Endodermal cell (in vitro differentiated cells): ENCODE data around the gene PLIN1. TPM values are rescaled to one million over a fixed set of nuclear protein-coding genes. Genes with fewer than 3 reads are reported as not detected.
A peak's percentile ranks its signal among the peaks of the same experiment; 100 is the strongest.

ENCODE experiments used
- DNase-seq: peaks from one replicate; pipeline ENCODE4 v3.0.0-alpha.2; 2017
- H3K27ac ChIP-seq: 2 replicates; pipeline ENCODE4 v1.5.1; 2013; ENCODE audit warnings: mild to moderate bottlenecking, low read depth, low read length, moderate library complexity
- H3K27me3 ChIP-seq: 2 replicates; pipeline ENCODE4 v1.6.1; 2013; ENCODE audit warnings: mild to moderate bottlenecking, low read length, moderate library complexity; ENCODE audit not compliant: insufficient read depth, control insufficient read depth, poor library complexity, severe bottlenecking
- H3K36me3 ChIP-seq: 2 replicates; pipeline ENCODE4 v1.7.0; 2013; ENCODE audit warnings: mild to moderate bottlenecking, low read length, moderate library complexity; ENCODE audit not compliant: control insufficient read depth, insufficient read depth
- H3K4me1 ChIP-seq: one replicate; pipeline ENCODE4 v1.7.0; 2013; ENCODE audit warnings: low read length; ENCODE audit not compliant: control insufficient read depth, insufficient read depth
- H3K4me3 ChIP-seq: 2 replicates; pipeline ENCODE4 v1.5.1; 2013; ENCODE audit warnings: mild to moderate bottlenecking, low read length, moderate library complexity
- H3K9ac ChIP-seq: 2 replicates; pipeline ENCODE4 v1.6.1; 2013; ENCODE audit warnings: mild to moderate bottlenecking, low read length, moderate library complexity; ENCODE audit not compliant: poor library complexity, severe bottlenecking; ENCODE audit errors: extremely low read depth
- H3K9me3 ChIP-seq: 2 replicates; pipeline ENCODE4 v1.6.1; 2013; ENCODE audit warnings: mild to moderate bottlenecking, low read length, moderate library complexity; ENCODE audit not compliant: control insufficient read depth
- H3K27ac Mint-ChIP-seq: 2 replicates; pipeline ENCODE4 v1.8.0; 2020; ENCODE audit warnings: mixed read lengths
- H3K27me3 Mint-ChIP-seq: 2 replicates; pipeline ENCODE4 v1.8.0; 2021; ENCODE audit warnings: mild to moderate bottlenecking, mixed read lengths; ENCODE audit not compliant: insufficient read depth
- H3K36me3 Mint-ChIP-seq: 2 replicates; pipeline ENCODE4 v1.8.0; 2020; ENCODE audit warnings: low read depth, mixed read lengths
- H3K4me1 Mint-ChIP-seq: 2 replicates; pipeline ENCODE4 v1.8.0; 2020; ENCODE audit warnings: mixed read lengths
- H3K4me3 Mint-ChIP-seq: 2 replicates; pipeline ENCODE4 v1.8.0; 2020; ENCODE audit warnings: mild to moderate bottlenecking, moderate library complexity, mixed read lengths
- H3K9me3 Mint-ChIP-seq: 2 replicates; pipeline ENCODE4 v1.8.0; 2020; ENCODE audit warnings: mild to moderate bottlenecking, mixed read lengths
- WGBS, 2 experiments: methylation state at CpG; one replicate each; pipeline versions ENCODE4 v1.1.5 to v1.1.7; 2013; ENCODE audit warnings: missing lambda C conversion rate in 2 of 2, mixed read lengths in 1 of 2; ENCODE audit not compliant: insufficient coverage in 1 of 2, insufficient read length in 1 of 2; 5-methylcytosine and 5-hydroxymethylcytosine counted together
- total RNA-seq, 2 donors: library from RNA; stranded (reverse); fragmentation: NEBNext Ultra II Directional in 1 of 2; extraction: Animal tissue kit (Norgen Biotek cat#: 25700) in 1 of 2; gene quantifications; 2 replicates in 1 of 2; 3 replicates in 1 of 2; pipeline ENCODE4 v1.2.1, GENCODE V29; 2021
- TF ChIP-seq, protein P1 (sequence below): fragments of 200-600 bp; sonication (generic); conservative IDR thresholded peaks from 2 replicates; pipeline ENCODE4 v1.5.0; 2021; ENCODE audit warnings: antibody characterized with exemption, mild to moderate bottlenecking

The PLIN1 gene
- total RNA-seq, 2 donors from 2014 or later: 0.11 to 0.22 TPM

DNA sequence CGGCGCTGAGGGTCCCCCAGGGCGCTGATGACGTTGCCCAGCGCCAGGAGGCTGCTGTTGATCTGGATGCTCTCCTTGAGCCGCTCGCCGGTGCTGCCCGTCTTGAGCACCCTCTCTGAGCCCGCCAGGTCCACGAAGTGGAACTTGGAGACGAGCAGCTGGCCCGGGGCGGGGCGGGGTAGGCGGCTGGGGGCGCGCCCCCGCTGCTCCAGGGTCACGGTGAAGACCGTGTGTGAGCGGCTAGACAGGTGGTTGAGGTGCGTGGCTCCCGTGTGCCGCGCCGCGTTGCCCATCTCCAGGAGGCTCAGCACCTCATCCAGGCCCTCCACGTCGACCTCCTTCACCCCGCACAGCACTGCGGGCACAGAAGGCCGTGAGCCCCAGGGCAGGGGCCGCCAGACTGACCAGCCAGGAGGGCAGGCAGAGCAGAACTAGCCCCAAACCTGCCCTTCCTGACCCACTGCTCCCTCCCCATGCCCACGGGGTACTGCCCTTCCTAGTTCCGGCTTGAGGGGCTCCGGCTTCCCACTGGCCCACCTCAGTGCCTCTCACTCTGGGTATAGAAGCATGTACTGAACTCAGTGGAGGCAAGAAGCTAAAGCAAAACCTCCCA, 30.0 kb downstream of the PLIN1 start:
- H3K4me1 Mint-ChIP-seq: no peaks in the 10 kb centered on the region
- 93 to 97% methylated on average over 22 to 37 of the region's 37 CpGs for WGBS, 2 experiments
- TF ChIP-seq, protein P1, sequence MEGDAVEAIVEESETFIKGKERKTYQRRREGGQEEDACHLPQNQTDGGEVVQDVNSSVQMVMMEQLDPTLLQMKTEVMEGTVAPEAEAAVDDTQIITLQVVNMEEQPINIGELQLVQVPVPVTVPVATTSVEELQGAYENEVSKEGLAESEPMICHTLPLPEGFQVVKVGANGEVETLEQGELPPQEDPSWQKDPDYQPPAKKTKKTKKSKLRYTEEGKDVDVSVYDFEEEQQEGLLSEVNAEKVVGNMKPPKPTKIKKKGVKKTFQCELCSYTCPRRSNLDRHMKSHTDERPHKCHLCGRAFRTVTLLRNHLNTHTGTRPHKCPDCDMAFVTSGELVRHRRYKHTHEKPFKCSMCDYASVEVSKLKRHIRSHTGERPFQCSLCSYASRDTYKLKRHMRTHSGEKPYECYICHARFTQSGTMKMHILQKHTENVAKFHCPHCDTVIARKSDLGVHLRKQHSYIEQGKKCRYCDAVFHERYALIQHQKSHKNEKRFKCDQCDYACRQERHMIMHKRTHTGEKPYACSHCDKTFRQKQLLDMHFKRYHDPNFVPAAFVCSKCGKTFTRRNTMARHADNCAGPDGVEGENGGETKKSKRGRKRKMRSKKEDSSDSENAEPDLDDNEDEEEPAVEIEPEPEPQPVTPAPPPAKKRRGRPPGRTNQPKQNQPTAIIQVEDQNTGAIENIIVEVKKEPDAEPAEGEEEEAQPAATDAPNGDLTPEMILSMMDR: no peak
- H3K27ac Mint-ChIP-seq: no peak overlapping the region
- peaks cover 1% of the 10 kb centered on the region for H3K27me3 Mint-ChIP-seq
- Histone ChIP-seq H3K27ac (no peak overlapping the region), H3K9ac (no peak overlapping the region), H3K9me3 (no peaks in the 10 kb centered on the region), H3K36me3 (peaks cover 25% of the 10 kb centered on the region), H3K4me1 (no peaks in the 10 kb centered on the region), H3K27me3 (no peaks in the 10 kb centered on the region), H3K4me3 (no peak overlapping the region)
- H3K9me3 Mint-ChIP-seq: no peaks in the 10 kb centered on the region
- no peak for DNase-seq
- H3K4me3 Mint-ChIP-seq: no peak overlapping the region
- peaks cover 51% of the 10 kb centered on the region for H3K36me3 Mint-ChIP-seq

DNA sequence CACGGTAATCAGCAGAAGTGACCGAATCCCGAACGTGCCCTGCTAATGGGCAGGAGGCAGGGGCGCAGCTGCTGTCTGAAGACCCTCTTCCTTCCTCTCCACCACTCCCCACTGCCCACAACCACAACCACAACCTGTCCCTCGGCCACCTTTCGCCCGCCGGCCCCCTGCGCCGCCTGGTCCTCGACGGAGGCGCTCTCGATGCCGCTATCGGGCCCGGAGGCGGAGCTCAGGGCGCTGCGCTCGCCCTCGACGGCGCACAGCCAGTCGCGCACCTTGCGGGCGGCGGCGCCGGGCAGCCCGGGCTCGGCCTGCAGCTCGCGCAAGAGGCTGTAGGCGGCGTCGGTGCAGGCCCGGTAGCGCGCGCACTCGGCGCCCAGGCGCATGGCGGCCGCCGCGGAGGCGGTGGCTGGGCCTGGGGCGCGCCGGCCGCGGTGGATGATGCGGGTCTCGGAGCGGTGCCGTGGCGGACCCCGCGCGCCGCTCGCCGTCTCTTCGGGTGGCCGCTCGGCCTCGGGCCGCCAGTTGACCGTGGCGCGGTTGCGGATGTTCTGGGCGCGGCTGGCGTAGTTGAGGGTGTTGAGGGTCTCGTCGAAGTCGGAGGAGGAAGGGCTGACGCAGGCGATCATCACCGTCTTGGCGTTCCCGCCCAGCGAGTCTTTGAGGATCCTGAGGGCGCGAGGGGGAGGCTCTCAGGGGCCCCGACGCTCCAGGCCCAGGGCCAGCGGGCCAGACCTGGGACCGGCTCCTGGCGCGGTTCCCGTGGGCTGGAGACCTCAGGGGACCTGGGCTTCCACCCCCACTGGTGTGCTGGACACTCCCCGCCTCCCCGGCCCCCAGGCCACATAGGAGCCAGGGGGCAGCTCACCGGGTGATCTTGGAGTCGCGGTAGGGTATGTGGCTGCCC, 30.8 kb downstream of the PLIN1 start:
- H3K4me1 ChIP-seq: no peaks in the 10 kb centered on the region
- no peak overlapping the region for H3K9ac ChIP-seq
- no peaks in the 10 kb centered on the region for H3K4me1 Mint-ChIP-seq
- H3K27ac Mint-ChIP-seq: no peak overlapping the region
- peak; percentile 80 for DNase-seq
- H3K9me3 ChIP-seq: no peaks in the 10 kb centered on the region
- H3K27me3 ChIP-seq: no peaks in the 10 kb centered on the region
- no peaks in the 10 kb centered on the region for H3K9me3 Mint-ChIP-seq
- H3K4me3 Mint-ChIP-seq: no peak overlapping the region
- peaks cover 27% of the 10 kb centered on the region for H3K36me3 ChIP-seq
- H3K4me3 ChIP-seq: no peak overlapping the region
- H3K27ac ChIP-seq: no peak overlapping the region
- H3K27me3 Mint-ChIP-seq: peaks cover 1% of the 10 kb centered on the region
- WGBS, 2 experiments: 96 to 97% methylated on average over 44 to 102 of the region's 102 CpGs
- peaks cover 57% of the 10 kb centered on the region for H3K36me3 Mint-ChIP-seq
- TF ChIP-seq, protein P1: no peak

DNA sequence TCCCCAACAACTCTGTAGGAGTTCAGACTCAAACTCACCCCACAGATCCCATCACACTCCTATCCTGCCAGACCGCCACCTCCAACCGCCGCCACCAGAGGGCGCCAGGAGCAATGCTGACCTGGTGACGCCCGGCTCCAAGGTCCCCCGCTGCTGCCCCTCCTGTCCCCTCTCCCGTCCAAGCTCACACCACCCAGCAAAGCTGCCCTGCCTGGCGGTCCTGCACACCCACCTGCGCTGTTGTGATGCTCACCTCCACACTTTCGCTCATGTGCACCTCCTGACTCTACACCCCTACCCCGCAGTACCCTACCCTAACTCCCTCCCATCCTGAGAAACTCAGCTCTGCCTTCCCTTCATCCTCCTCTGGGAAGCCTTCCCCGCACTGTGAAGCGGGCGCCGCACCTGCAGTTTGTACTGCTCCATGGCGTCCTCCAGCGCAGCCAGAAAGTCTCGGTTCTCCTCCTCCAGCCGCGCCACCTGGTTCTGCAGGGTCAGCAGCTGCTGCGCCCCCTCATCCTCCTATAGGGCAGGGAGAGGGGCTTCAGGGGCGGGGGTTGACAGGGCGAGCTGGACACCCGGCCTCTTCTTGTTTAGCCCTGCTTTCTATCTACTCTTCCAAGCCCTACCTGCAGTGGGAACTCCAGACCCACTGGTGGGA, 31.8 kb downstream of the PLIN1 start:
- peaks cover 60% of the 10 kb centered on the region for H3K36me3 Mint-ChIP-seq
- Histone ChIP-seq H3K27ac (no peak overlapping the region), H3K36me3 (peaks cover 35% of the 10 kb centered on the region), H3K9ac (no peak overlapping the region), H3K27me3 (no peaks in the 10 kb centered on the region), H3K4me1 (no peaks in the 10 kb centered on the region), H3K9me3 (no peaks in the 10 kb centered on the region), H3K4me3 (no peak overlapping the region)
- TF ChIP-seq, protein P1: peak; percentile 97
- peaks cover 1% of the 10 kb centered on the region for H3K27me3 Mint-ChIP-seq
- DNase-seq: peak; percentile 97
- no peaks in the 10 kb centered on the region for H3K9me3 Mint-ChIP-seq
- no peaks in the 10 kb centered on the region for H3K4me1 Mint-ChIP-seq
- no peak overlapping the region for H3K4me3 Mint-ChIP-seq
- WGBS, 2 experiments: 58 to 85% methylated on average over 12 to 25 of the region's 25 CpGs
- H3K27ac Mint-ChIP-seq: no peak overlapping the region
